ENCODE results near the gene PILRA. TPM values are rescaled to one million over a fixed set of nuclear protein-coding genes. Genes with fewer than 3 reads are reported as not detected.
"Not testable (repeated sequence)": the region's sequence is repeated elsewhere in the genome, so short reads cannot be mapped to it uniquely, and the experiment has no call there.

Gene PILRA
- total and polyA plus RNA-seq, 4 donors = 4.1 to 10.6 (median 5.5) TPM

DNA sequence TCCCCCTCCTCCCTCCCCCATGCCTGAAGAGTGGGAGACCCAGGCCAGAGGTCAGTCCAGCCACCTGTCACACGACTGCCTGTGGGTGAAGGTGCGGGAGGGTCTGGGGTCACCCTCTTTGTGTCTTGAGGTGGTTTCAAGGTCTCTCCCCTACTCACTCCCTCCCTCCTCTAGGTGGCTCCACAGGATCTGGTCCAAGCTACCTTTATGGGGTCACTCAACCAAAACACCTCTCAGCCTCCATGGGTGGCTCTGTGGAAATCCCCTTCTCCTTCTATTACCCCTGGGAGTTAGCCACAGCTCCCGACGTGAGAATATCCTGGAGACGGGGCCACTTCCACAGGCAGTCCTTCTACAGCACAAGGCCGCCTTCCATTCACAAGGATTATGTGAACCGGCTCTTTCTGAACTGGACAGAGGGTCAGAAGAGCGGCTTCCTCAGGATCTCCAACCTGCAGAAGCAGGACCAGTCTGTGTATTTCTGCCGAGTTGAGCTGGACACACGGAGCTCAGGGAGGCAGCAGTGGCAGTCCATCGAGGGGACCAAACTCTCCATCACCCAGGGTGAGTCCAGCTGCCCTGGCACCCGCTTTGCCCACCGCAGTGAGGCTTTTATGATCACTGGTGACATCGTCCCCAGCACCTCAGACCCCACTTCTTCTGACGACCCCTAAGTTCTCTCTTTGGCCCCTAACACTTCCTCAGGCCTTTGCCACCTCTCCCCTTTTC, 747 bp downstream of the PILRA start:
- H3K27ac ChIP-seq (ENCODE audit: low read depth, low read length); H3K4me3 ChIP-seq (ENCODE audit: low read depth, low read length); DNase-seq (ENCODE audit: low read depth in 4 of 6, low spot score in 6 of 6); H3K9me3 ChIP-seq (ENCODE audit: control insufficient read depth, insufficient read depth, low read length); H3K27me3 ChIP-seq (ENCODE audit: control insufficient read depth, insufficient read depth, low read length): not testable (repeated sequence)
- Histone ChIP-seq H3K36me3 (ENCODE audit: control insufficient read depth, insufficient read depth, low read length) (peaks cover 20% of the 10 kb centered on the region), H3K4me1 (ENCODE audit: control insufficient read depth, insufficient read depth, low read length) (peaks cover 10% of the 10 kb centered on the region)
- WGBS (ENCODE audit: insufficient coverage) = 90% methylated on average over 11 of the region's 15 CpGs

DNA sequence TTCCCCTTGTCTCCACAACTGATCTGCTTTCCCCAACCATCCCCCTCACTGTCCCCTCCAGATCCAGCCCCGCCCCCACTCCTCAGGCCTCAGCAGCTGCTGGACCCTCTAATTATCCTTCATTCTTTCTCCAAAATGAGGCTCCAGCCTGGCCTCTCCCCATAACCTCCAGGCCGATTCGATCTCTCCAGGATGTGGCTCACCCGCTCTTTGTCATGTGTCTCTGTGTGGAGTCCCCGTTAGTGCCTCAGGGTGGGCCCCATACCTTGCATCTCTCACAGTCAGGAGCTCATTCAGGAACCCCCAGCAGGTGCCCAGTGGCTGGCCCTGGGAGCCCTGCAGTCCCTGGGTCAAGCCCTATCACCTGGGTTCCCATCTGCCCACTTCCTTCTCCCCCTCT, 1.3 kb downstream of the PILRA start:
- Histone ChIP-seq H3K27ac (ENCODE audit: low read depth, low read length) (no peak overlapping the region), H3K27me3 (ENCODE audit: control insufficient read depth, insufficient read depth, low read length) (no peaks in the 10 kb centered on the region), H3K9me3 (ENCODE audit: control insufficient read depth, insufficient read depth, low read length) (no peaks in the 10 kb centered on the region), H3K36me3 (ENCODE audit: control insufficient read depth, insufficient read depth, low read length) (peaks cover 14% of the 10 kb centered on the region), H3K4me1 (ENCODE audit: control insufficient read depth, insufficient read depth, low read length) (peaks cover 10% of the 10 kb centered on the region), H3K4me3 (ENCODE audit: low read depth, low read length) (no peak overlapping the region)
- DNase-seq (ENCODE audit: low read depth in 4 of 6, low spot score in 6 of 6) = no peak
- WGBS (ENCODE audit: insufficient coverage) = 80% methylated on average over 5 of the region's 5 CpGs

GRCh38 chr7:100376066-100376465, 2.8 kb downstream of the PILRA start:
- 80% methylated on average over 2 of the region's 3 CpGs for WGBS (ENCODE audit: insufficient coverage)

DNA sequence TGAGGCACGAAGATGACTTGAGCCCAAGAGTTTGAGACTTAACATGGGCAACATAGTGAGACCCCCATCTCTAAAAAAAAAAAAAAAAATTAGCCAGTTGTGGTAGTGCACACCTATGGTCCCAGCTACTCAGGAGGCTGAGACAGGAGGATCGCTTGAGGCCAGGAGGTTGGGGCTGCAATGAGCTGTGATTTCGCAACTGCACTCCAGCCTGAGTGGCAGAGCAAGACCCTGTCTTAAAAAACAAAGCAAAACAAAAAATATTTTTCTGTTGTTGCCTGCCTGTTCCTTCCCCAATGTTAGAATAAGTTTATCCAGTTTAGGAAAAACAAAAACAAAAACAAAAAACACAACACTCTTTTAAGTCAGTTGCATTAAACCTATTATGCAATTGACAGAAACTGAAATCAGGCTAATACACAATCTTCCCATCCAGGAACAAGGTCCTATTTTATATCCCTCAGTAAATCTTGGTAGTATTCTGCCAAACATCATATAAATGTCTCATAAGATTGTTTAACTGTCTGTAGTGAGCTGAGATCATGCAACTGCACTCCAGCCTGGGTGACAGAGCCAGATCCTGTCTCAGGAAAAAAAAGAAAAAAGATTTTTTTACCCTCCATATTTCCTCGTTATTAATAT, 4.9 kb downstream of the PILRA start:
- WGBS (ENCODE audit: insufficient coverage) = 50% methylated on average over 1 of the region's 4 CpGs
- H3K4me1 ChIP-seq (ENCODE audit: control insufficient read depth, insufficient read depth, low read length) = no peaks in the 10 kb centered on the region
- no peaks in the 10 kb centered on the region for H3K9me3 ChIP-seq (ENCODE audit: control insufficient read depth, insufficient read depth, low read length)
- no peaks in the 10 kb centered on the region for H3K27me3 ChIP-seq (ENCODE audit: control insufficient read depth, insufficient read depth, low read length)
- H3K27ac ChIP-seq (ENCODE audit: low read depth, low read length) = no peak overlapping the region
- DNase-seq (ENCODE audit: low read depth in 4 of 6, low spot score in 6 of 6) = no peak
- H3K4me3 ChIP-seq (ENCODE audit: low read depth, low read length) = no peak overlapping the region
- H3K36me3 ChIP-seq (ENCODE audit: control insufficient read depth, insufficient read depth, low read length) = peaks cover 7% of the 10 kb centered on the region

More at GRCh38 chr7:100376066-100376465, 2.8 kb downstream of the PILRA start:
- Histone ChIP-seq H3K36me3 (ENCODE audit: control insufficient read depth, insufficient read depth, low read length) (peaks cover 14% of the 10 kb centered on the region), H3K4me1 (ENCODE audit: control insufficient read depth, insufficient read depth, low read length) (peaks cover 10% of the 10 kb centered on the region), H3K4me3 (ENCODE audit: low read depth, low read length) (no peak overlapping the region), H3K27ac (ENCODE audit: low read depth, low read length) (no peak overlapping the region), H3K27me3 (ENCODE audit: control insufficient read depth, insufficient read depth, low read length) (no peaks in the 10 kb centered on the region), H3K9me3 (ENCODE audit: control insufficient read depth, insufficient read depth, low read length) (no peaks in the 10 kb centered on the region)
- DNase-seq (ENCODE audit: low read depth in 4 of 6, low spot score in 6 of 6) = no peak

GRCh38 chr7:100380196-100380595, 6.9 kb downstream of the PILRA start:
- H3K4me3 ChIP-seq (ENCODE audit: low read depth, low read length) = no peak overlapping the region
- no CpG with 5 or more reads among the region's 4 CpGs for WGBS (ENCODE audit: insufficient coverage)
- H3K27ac ChIP-seq (ENCODE audit: low read depth, low read length) = no peak overlapping the region

DNA sequence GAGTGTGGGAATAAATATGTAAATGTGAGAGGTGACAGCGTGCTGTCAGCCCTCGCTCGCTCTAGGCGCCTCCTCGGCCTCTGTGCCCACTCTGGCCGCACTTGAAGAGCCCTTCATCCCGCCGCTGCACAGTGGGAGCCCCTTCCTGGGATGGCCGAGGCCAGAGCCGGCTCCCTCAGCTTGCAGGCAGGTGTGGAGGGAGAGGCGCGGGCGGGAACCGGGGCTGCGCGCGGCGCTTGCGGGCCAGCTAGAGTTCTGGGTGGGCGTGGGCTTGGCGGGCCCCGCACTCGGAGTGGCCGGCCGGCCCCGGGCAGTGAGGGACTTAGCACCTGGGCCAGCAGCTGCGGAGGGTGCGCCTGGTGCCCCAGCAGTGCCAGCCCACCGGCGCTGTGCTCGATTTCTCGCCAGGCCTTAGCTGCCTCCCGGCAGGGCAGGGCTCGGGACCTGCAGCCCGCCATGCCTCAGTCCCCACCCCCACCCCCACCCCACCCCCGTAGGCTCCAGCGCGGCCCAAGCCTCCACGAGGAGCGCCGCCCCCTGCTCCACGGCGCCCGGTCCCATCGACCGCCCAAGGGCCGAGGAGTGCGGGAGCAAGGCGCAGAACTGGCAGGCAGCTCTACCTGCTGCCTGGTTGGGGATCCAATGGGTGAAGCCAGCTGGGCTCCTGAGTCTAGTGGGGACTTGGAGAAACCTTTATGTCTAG, 8.4 kb downstream of the PILRA start:
- not testable (repeated sequence) for H3K4me1 ChIP-seq (ENCODE audit: control insufficient read depth, insufficient read depth, low read length); H3K27me3 ChIP-seq (ENCODE audit: control insufficient read depth, insufficient read depth, low read length); H3K4me3 ChIP-seq (ENCODE audit: low read depth, low read length); DNase-seq (ENCODE audit: low read depth in 4 of 6, low spot score in 6 of 6); H3K27ac ChIP-seq (ENCODE audit: low read depth, low read length); H3K36me3 ChIP-seq (ENCODE audit: control insufficient read depth, insufficient read depth, low read length); H3K9me3 ChIP-seq (ENCODE audit: control insufficient read depth, insufficient read depth, low read length)
- WGBS (ENCODE audit: insufficient coverage) = 80% methylated on average over 35 of the region's 49 CpGs

More at GRCh38 chr7:100380196-100380595, 6.9 kb downstream of the PILRA start:
- no peaks in the 10 kb centered on the region for H3K27me3 ChIP-seq (ENCODE audit: control insufficient read depth, insufficient read depth, low read length)
- H3K9me3 ChIP-seq (ENCODE audit: control insufficient read depth, insufficient read depth, low read length) = no peaks in the 10 kb centered on the region
- H3K36me3 ChIP-seq (ENCODE audit: control insufficient read depth, insufficient read depth, low read length) = no peaks in the 10 kb centered on the region
- H3K4me1 ChIP-seq (ENCODE audit: control insufficient read depth, insufficient read depth, low read length) = no peaks in the 10 kb centered on the region
- no peak for DNase-seq (ENCODE audit: low read depth in 4 of 6, low spot score in 6 of 6)

DNA sequence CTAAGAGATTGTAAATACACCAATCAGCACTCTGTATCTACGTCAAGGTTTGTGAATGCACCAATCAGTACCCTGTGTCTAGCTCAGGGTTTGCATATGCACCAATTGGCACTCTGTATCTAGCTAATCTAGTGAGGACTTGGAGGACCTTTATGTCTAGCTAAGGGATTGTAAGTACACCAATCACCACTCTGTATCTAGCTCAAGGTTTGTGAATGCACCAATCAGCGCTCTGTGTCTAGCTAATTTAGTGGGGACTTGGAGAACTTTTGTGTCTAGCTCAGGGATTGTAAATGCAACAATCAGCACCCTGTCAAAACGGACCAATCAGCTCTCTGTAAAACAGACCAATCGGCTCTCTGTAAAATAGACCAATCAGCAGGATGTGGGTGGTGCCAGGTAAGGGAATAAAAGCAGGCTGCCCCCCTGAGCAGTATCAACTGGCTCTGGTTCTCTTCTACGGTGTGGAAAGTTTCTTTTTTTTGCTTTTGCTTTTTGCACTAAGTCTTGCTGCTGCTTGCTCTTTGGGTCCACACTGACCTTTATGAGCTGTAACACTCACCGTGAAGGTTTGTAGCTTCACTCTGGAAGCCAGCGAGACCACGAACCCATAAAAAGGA, 9.1 kb downstream of the PILRA start:
- peak in 1 of 6 donors; percentile 11 for DNase-seq (ENCODE audit: low read depth in 4 of 6, low spot score in 6 of 6)
- H3K27me3 ChIP-seq (ENCODE audit: control insufficient read depth, insufficient read depth, low read length); H3K4me3 ChIP-seq (ENCODE audit: low read depth, low read length); H3K27ac ChIP-seq (ENCODE audit: low read depth, low read length); H3K9me3 ChIP-seq (ENCODE audit: control insufficient read depth, insufficient read depth, low read length); H3K36me3 ChIP-seq (ENCODE audit: control insufficient read depth, insufficient read depth, low read length); H3K4me1 ChIP-seq (ENCODE audit: control insufficient read depth, insufficient read depth, low read length): not testable (repeated sequence)
- WGBS (ENCODE audit: insufficient coverage) = 85% methylated on average over 5 of the region's 8 CpGs

GRCh38 chr7:100384628-100385294, 11.5 kb downstream of the PILRA start:
- 80% methylated on average over 3 of the region's 6 CpGs for WGBS (ENCODE audit: insufficient coverage)
- Histone ChIP-seq H3K36me3 (ENCODE audit: control insufficient read depth, insufficient read depth, low read length) (no peaks in the 10 kb centered on the region), H3K27me3 (ENCODE audit: control insufficient read depth, insufficient read depth, low read length) (no peaks in the 10 kb centered on the region), H3K4me3 (ENCODE audit: low read depth, low read length) (no peak overlapping the region), H3K27ac (ENCODE audit: low read depth, low read length) (no peak overlapping the region), H3K9me3 (ENCODE audit: control insufficient read depth, insufficient read depth, low read length) (no peaks in the 10 kb centered on the region), H3K4me1 (ENCODE audit: control insufficient read depth, insufficient read depth, low read length) (no peaks in the 10 kb centered on the region)
- no peak for DNase-seq (ENCODE audit: low read depth in 4 of 6, low spot score in 6 of 6)

- Histone ChIP-seq H3K4me3 (ENCODE audit: low read depth, low read length) (no peak overlapping the region), H3K36me3 (ENCODE audit: control insufficient read depth, insufficient read depth, low read length) (peaks cover 3% of the 10 kb centered on the region), H3K27ac (ENCODE audit: low read depth, low read length) (no peak overlapping the region), H3K4me1 (ENCODE audit: control insufficient read depth, insufficient read depth, low read length) (no peaks in the 10 kb centered on the region), H3K9me3 (ENCODE audit: control insufficient read depth, insufficient read depth, low read length) (no peaks in the 10 kb centered on the region), H3K27me3 (ENCODE audit: control insufficient read depth, insufficient read depth, low read length) (no peaks in the 10 kb centered on the region)
- no CpG with 5 or more reads among the region's 5 CpGs for WGBS (ENCODE audit: insufficient coverage)
- DNase-seq (ENCODE audit: low read depth in 4 of 6, low spot score in 6 of 6) = no peak
Measured at GRCh38 chr7:100386940-100387339, 13.7 kb downstream of the PILRA start.

All from spinal cord (tissue), 10 donors.